WTC11 (cell line): ENCODE data around the gene STIMATE. TPM values are rescaled to one million over a fixed set of nuclear protein-coding genes. Genes with fewer than 3 reads are reported as not detected.

ENCODE experiments used
- ATAC-seq: fragments of 200-7000 bp; cut with Tn5 transposase; 2 replicates; pipeline ENCODE4 v1.10.0; 2021; ENCODE audit warnings: mild to moderate bottlenecking, moderate library complexity
- CTCF ChIA-PET: fragments of 300-600 bp; sonication (Branson Sonifier 250); formaldehyde crosslinking; loops from one replicate; lab custom pipeline; 2021; ENCODE audit warnings: antibody characterized with exemption; lab: Charles Lee
- POLR2A ChIA-PET: fragments of 350-600 bp; sonication (Branson Sonifier 250); formaldehyde crosslinking; loops from one replicate; lab custom pipeline; 2021; ENCODE audit warnings: antibody characterized with exemption; lab: Charles Lee
- DNase-seq: peaks from one replicate; pipeline ENCODE4 v3.0.0; 2021; ENCODE audit warnings: low spot score
- H3K27ac Mint-ChIP-seq: 2 replicates; pipeline ENCODE4 v1.8.0; 2021; ENCODE audit warnings: mixed read lengths
- H3K27me3 Mint-ChIP-seq: 2 replicates; pipeline ENCODE4 v1.8.0; 2021; ENCODE audit warnings: low read depth, mild to moderate bottlenecking, moderate library complexity, mixed read lengths
- H3K36me3 Mint-ChIP-seq: 2 replicates; pipeline ENCODE4 v1.8.0; 2021; ENCODE audit warnings: mixed read lengths
- H3K4me1 Mint-ChIP-seq: 2 replicates; pipeline ENCODE4 v1.8.0; 2022; ENCODE audit warnings: mixed read lengths
- H3K4me3 Mint-ChIP-seq: 2 replicates; pipeline ENCODE4 v1.8.0; 2021; ENCODE audit warnings: mild to moderate bottlenecking, moderate library complexity, mixed read lengths
- H3K9me3 Mint-ChIP-seq: 2 replicates; pipeline ENCODE4 v1.8.0; 2021; ENCODE audit warnings: mixed read lengths
- CDX4 ChIP-seq: fragments of 250-450 bp; sonication (Bioruptor Pico); IDR thresholded peaks from 2 replicates; pipeline ENCODE4 v1.9.0; 2021; ENCODE audit warnings: moderate library complexity, mild to moderate bottlenecking, inconsistent platforms, borderline replicate concordance
- CTCF ChIP-seq: fragments of 200-600 bp; IDR thresholded peaks from 2 replicates; pipeline ENCODE4 v1.8.0; 2022; ENCODE audit warnings: antibody characterized with exemption
- ERG ChIP-seq: fragments of 250-450 bp; sonication (Bioruptor Pico); IDR thresholded peaks from 2 replicates; pipeline ENCODE4 v1.8.0; 2021; ENCODE audit warnings: mild to moderate bottlenecking
- ETV6 ChIP-seq: sonication (generic); formaldehyde crosslinking; IDR thresholded peaks from 2 replicates; pipeline ENCODE4 v1.8.1; 2022; ENCODE audit warnings: mild to moderate bottlenecking, missing genetic modification reagents
- GABPB1 ChIP-seq: sonication (generic); formaldehyde crosslinking; IDR thresholded peaks from 2 replicates; pipeline ENCODE4 v1.8.1; 2023; ENCODE audit warnings: mild to moderate bottlenecking, missing genetic modification reagents
- MAX ChIP-seq: sonication (generic); formaldehyde crosslinking; IDR thresholded peaks from 2 replicates; pipeline ENCODE4 v1.8.0; 2022; ENCODE audit warnings: mild to moderate bottlenecking, missing genetic modification reagents
- MXD4 ChIP-seq: fragments of 250-450 bp; sonication (Bioruptor Pico); IDR thresholded peaks from 2 replicates; pipeline ENCODE4 v1.8.0; 2021; ENCODE audit warnings: mild to moderate bottlenecking, moderate library complexity, borderline replicate concordance
- MYBL2 ChIP-seq: sonication (generic); formaldehyde crosslinking; IDR thresholded peaks from 2 replicates; pipeline ENCODE4 v1.8.1; 2023; ENCODE audit warnings: mild to moderate bottlenecking, moderate library complexity, missing genetic modification reagents
- NFE2L1 ChIP-seq: sonication (generic); formaldehyde crosslinking; IDR thresholded peaks from 2 replicates; pipeline ENCODE4 v1.8.1; 2023; ENCODE audit warnings: missing genetic modification reagents
- NFYB ChIP-seq: sonication (generic); formaldehyde crosslinking; conservative IDR thresholded peaks from 2 replicates; pipeline ENCODE4 v1.8.0; 2022; ENCODE audit warnings: low read depth, missing genetic modification reagents
- TEAD1 ChIP-seq: sonication (generic); formaldehyde crosslinking; IDR thresholded peaks from 2 replicates; pipeline ENCODE4 v1.8.0; 2022; ENCODE audit warnings: mild to moderate bottlenecking, missing genetic modification reagents
- TP53 ChIP-seq: sonication (generic); formaldehyde crosslinking; IDR thresholded peaks from 2 replicates; pipeline ENCODE4 v1.8.1; 2023; ENCODE audit warnings: mild to moderate bottlenecking, missing genetic modification reagents
- ZNF281 ChIP-seq: sonication (generic); formaldehyde crosslinking; IDR thresholded peaks from 2 replicates; pipeline ENCODE4 v1.8.0; 2023; ENCODE audit warnings: mild to moderate bottlenecking, missing genetic modification reagents
- ZNF512 ChIP-seq: sonication (generic); formaldehyde crosslinking; IDR thresholded peaks from 2 replicates; pipeline ENCODE4 v1.8.1; 2022; ENCODE audit warnings: missing genetic modification reagents, borderline replicate concordance
- total RNA-seq: library from RNA; stranded (reverse); gene quantifications from 3 replicates; pipeline ENCODE4 v1.2.3, GENCODE V29; 2021

STIMATE gene
- total RNA-seq, 1 experiment from 2014 or later: 35.5 TPM

GRCh38 chr3:52891615-52892081, 5.7 kb downstream of the STIMATE start:
- TF ChIP-seq ZNF281 (CRISPR knock-in tag) (no peak), MAX (CRISPR knock-in tag) (no peak), TEAD1 (CRISPR knock-in tag) (no peak), NFE2L1 (CRISPR knock-in tag) (no peak), TP53 (CRISPR knock-in tag) (no peak)
- TF ChIP-seq, all 79 proteins: peak for 0
- H3K27ac Mint-ChIP-seq: no peak overlapping the region; the same call in 1 of the 2 replicates
- CTCF ChIA-PET: interaction anchor here (1.5 kb wide), 1 partner anchor 12 kb away, joined by 4 read pairs; no protein-coding TSS in a partner anchor
- H3K9me3 Mint-ChIP-seq: no peaks in the 10 kb centered on the region
- no peaks in the 10 kb centered on the region for H3K36me3 Mint-ChIP-seq
- H3K4me1 Mint-ChIP-seq: peaks cover 11% of the 10 kb centered on the region
- no peaks in the 10 kb centered on the region for H3K27me3 Mint-ChIP-seq
- POLR2A ChIA-PET: interaction anchor here (0.5 kb wide), 1 partner anchor 45 kb away, joined by 3 read pairs; no protein-coding TSS in a partner anchor
- DNase-seq (no peak), ATAC-seq (no peak)
- H3K4me3 Mint-ChIP-seq: no peak overlapping the region

- H3K9me3 Mint-ChIP-seq: no peaks in the 10 kb centered on the region
- no peak for TF ChIP-seq MAX (CRISPR knock-in tag)
- no peak for TF ChIP-seq MXD4 (CRISPR knock-in tag)
- no peak for TF ChIP-seq NFYB (CRISPR knock-in tag)
- TF ChIP-seq CDX4 (CRISPR knock-in tag): no peak
- no peak for TF ChIP-seq ETV6 (CRISPR knock-in tag)
- TF ChIP-seq GABPB1 (CRISPR knock-in tag): no peak
- no peak for TF ChIP-seq CTCF
- no peak for TF ChIP-seq ERG
- no peak for TF ChIP-seq ZNF512 (CRISPR knock-in tag)
- TF ChIP-seq MYBL2: no peak
- no peak for DNase-seq
- H3K27me3 Mint-ChIP-seq: no peaks in the 10 kb centered on the region
- no peak overlapping the region for H3K27ac Mint-ChIP-seq
- ChIA-PET POLR2A (interaction anchor here (0.5 kb wide), 1 partner anchor 46 kb away, joined by 3 read pairs; no protein-coding TSS in a partner anchor), CTCF (interaction anchor here (1.5 kb wide), 1 partner anchor 12 kb away, joined by 4 read pairs; no protein-coding TSS in a partner anchor)
- no peaks in the 10 kb centered on the region for H3K36me3 Mint-ChIP-seq
- no peak overlapping the region for H3K4me3 Mint-ChIP-seq
- no peak for ATAC-seq
- H3K4me1 Mint-ChIP-seq: peaks cover 8% of the 10 kb centered on the region
Observed at GRCh38 chr3:52891164-52891563, 6.2 kb downstream of the STIMATE start.
